Measurements from ENCODE around the gene MRPS15.

- no peak for TF ChIP-seq CTCF (conservative IDR thresholded peaks at IDR 0.05 in 1 of 2, IDR thresholded peaks at IDR 0.05 in 1 of 2; ENCODE audit: extremely low read depth in 1 of 2, insufficient read depth in 1 of 2, low read depth in 1 of 2, low read length in 2 of 2)
- no peak for TF ChIP-seq EZH2 (IDR thresholded peaks at IDR 0.05; ENCODE audit: borderline replicate concordance, low read length)
These were observed 49.8 kb downstream of the MRPS15 start for GRCh38 chr1:36414384-36414783.

Data from mammary epithelial cell (primary cell).